ENCODE data around the gene PLP1. TPM values are rescaled to one million over a fixed set of nuclear protein-coding genes. Genes with fewer than 3 reads are reported as not detected.

PLP1 gene
- total RNA-seq, 1 experiment from 2014 or later: 88.3 TPM

- Mint-ChIP-seq H3K4me1 (peaks cover 56 to 68% of the 10 kb centered on the region in 2 experiments), H3K4me3 (peak overlapping the region in 1 of 2 experiments; percentile 53; a peak in 1 of 5 replicates), H3K27me3 (ENCODE audit: low read depth) (peaks cover 11% of the 10 kb centered on the region), H3K27ac (peak overlapping the region in 1 of 3 experiments; percentile 72; a peak in 1 of 7 replicates), H3K36me3 (ENCODE audit: insufficient read depth in 1 of 3, low read depth in 3 of 3) (no peaks in the 10 kb centered on the region; a peak in 1 of 7 replicates), H3K9me3 (peaks cover 0 to 35% of the 10 kb centered on the region in 2 experiments; a peak in 2 of 5 replicates)
- DNase-seq: no peak
- H4K5ac ChIP-seq (ENCODE audit: insufficient read length, low read depth, low read length): no peak overlapping the region
- H3K27ac ChIP-seq (ENCODE audit: insufficient read length, low read depth, low read length): no peak overlapping the region
- H3K56ac ChIP-seq (ENCODE audit: insufficient read length, low read depth, low read length): no peak overlapping the region
- H3K23me2 ChIP-seq (ENCODE audit: insufficient read length, low read depth, low read length, poor library complexity, severe bottlenecking): no peaks in the 10 kb centered on the region
- no peak overlapping the region for H2BK5ac ChIP-seq (ENCODE audit: insufficient read length, low read length)
- no peaks in the 10 kb centered on the region for H4K20me1 ChIP-seq (ENCODE audit: control insufficient read depth, insufficient read depth, insufficient read length)
- no peak overlapping the region for H4K91ac ChIP-seq (ENCODE audit: insufficient read length, low read depth, low read length)
- no peaks in the 10 kb centered on the region for H3K9me3 ChIP-seq (ENCODE audit: control insufficient read depth, low read depth, low read length)
- H3K14ac ChIP-seq (ENCODE audit: insufficient read depth, low read length): no peak overlapping the region; the same call in 1 of the 2 replicates
- no peak overlapping the region for H4K8ac ChIP-seq (replicated peaks; ENCODE audit: insufficient read length, low read depth, low read length)
- no peak overlapping the region for H3K4me2 ChIP-seq (ENCODE audit: insufficient read depth, insufficient read length, low read length)
- H3K23ac ChIP-seq (ENCODE audit: insufficient read length, low read depth, low read length): no peak overlapping the region
- H3K4me1 ChIP-seq (ENCODE audit: insufficient read depth, low read length): peaks cover 20% of the 10 kb centered on the region; the same call in 1 of the 2 replicates
- no peak overlapping the region for H3K18ac ChIP-seq (ENCODE audit: insufficient read length, low read depth, low read length)
- H2BK15ac ChIP-seq (ENCODE audit: low read depth, low read length): no peak overlapping the region
- no peak overlapping the region for H3T11ph ChIP-seq (ENCODE audit: low read length)
- H2BK120ac ChIP-seq (ENCODE audit: low read depth, low read length, poor library complexity, severe bottlenecking): no peak overlapping the region
- H3K4ac ChIP-seq (ENCODE audit: low read depth, low read length): no peak overlapping the region
- no peaks in the 10 kb centered on the region for H3K79me1 ChIP-seq (ENCODE audit: insufficient read depth, low read depth, low read length, poor library complexity, severe bottlenecking)
- H3K79me2 ChIP-seq (ENCODE audit: insufficient read depth, low read length): no peaks in the 10 kb centered on the region
- H2BK12ac ChIP-seq (ENCODE audit: insufficient read length, low read depth, low read length): no peak overlapping the region
- no peak overlapping the region for H2BK20ac ChIP-seq (ENCODE audit: low read depth, low read length, poor library complexity, severe bottlenecking)
- H2AK5ac ChIP-seq (ENCODE audit: insufficient read length, low read length): no peak overlapping the region
- TF ChIP-seq CTCF (conservative IDR thresholded peaks at IDR 0.05): no peak
- no CpG with 5 or more reads among the region's 5 CpGs for WGBS (ENCODE audit: extremely low coverage, insufficient read length, low lambda C conversion rate)
- H3K9ac ChIP-seq (ENCODE audit: extremely low read depth, insufficient read length, low read length): no peak overlapping the region
- no peaks in the 10 kb centered on the region for H3K27me3 ChIP-seq (ENCODE audit: insufficient read depth, low read length)
- no peak overlapping the region for H2AFZ ChIP-seq (ENCODE audit: low read length)
These were observed 47.6 kb upstream of the PLP1 start for GRCh38 chrX:103729015-103729414.

All from H9 (cell line).